HFF-Myc (cell line): Measurements from ENCODE around the gene ZNF555.

Experiments
- DNase-seq: peaks from one replicate; pipeline ENCODE4 v3.0.0-alpha.2; 2011; ENCODE audit warnings: low read depth; ENCODE audit errors: extremely low read depth
- H3K4me3 ChIP-seq: replicated peaks from 2 replicates; pipeline ENCODE4 v1.5.1; 2011; ENCODE audit warnings: low read depth, mild to moderate bottlenecking, control low read depth, low read length
- CTCF ChIP-seq: IDR thresholded peaks from 2 replicates; pipeline ENCODE4 v1.5.1; 2012; ENCODE audit warnings: mild to moderate bottlenecking, low read depth, low read length, control low read depth; ENCODE audit errors: missing control alignments

The ZNF555 gene

GRCh38 chr19:2807379-2808128, 33.7 kb upstream of the ZNF555 start:
- no peak for DNase-seq
- no peak for TF ChIP-seq CTCF
- H3K4me3 ChIP-seq = no peak overlapping the region

- no peak overlapping the region for H3K4me3 ChIP-seq
- DNase-seq = no peak
- TF ChIP-seq CTCF = no peak
Measured at GRCh38 chr19:2808129-2808941, 32.9 kb upstream of the ZNF555 start.

- TF ChIP-seq CTCF = no peak
- no peak for DNase-seq
- H3K4me3 ChIP-seq = no peak overlapping the region
Measured at GRCh38 chr19:2809387-2810140, 31.7 kb upstream of the ZNF555 start.

- TF ChIP-seq CTCF = no peak
- DNase-seq = no peak
- no peak overlapping the region for H3K4me3 ChIP-seq
Measured at GRCh38 chr19:2810141-2811091, 30.9 kb upstream of the ZNF555 start.

GRCh38 chr19:2811221-2811722, 30.0 kb upstream of the ZNF555 start:
- H3K4me3 ChIP-seq = no peak overlapping the region
- no peak for DNase-seq
- TF ChIP-seq CTCF = no peak
